Gastroesophageal sphincter (tissue), 3 donors: ENCODE results near the gene FAM216B.

ENCODE experiments used
- POLR2A ChIP-seq, 2 donors: fragments of 450-650 bp; IDR thresholded peaks; one replicate each; pipeline ENCODE4 v1.6.1; 2017; ENCODE audit warnings: antibody characterized with exemption in 2 of 2, mild to moderate bottlenecking in 2 of 2, moderate library complexity in 1 of 2
- POLR2AphosphoS5 ChIP-seq: sonication (generic); formaldehyde crosslinking; IDR thresholded peaks from one replicate; pipeline ENCODE4 v1.6.1; 2017; ENCODE audit warnings: antibody characterized with exemption
- TF ChIP-seq, protein P1 (sequence below), 4 experiments: fragments of 200-600 bp in 2 of 4; fragments of 450-650 bp in 2 of 4; sonication (generic) in 1 of 4; IDR thresholded peaks; one replicate each; pipeline ENCODE4 v1.5.1; 2017 to 2019; ENCODE audit warnings: antibody characterized with exemption in 4 of 4, mild to moderate bottlenecking in 2 of 4, moderate library complexity in 2 of 4

DNA sequence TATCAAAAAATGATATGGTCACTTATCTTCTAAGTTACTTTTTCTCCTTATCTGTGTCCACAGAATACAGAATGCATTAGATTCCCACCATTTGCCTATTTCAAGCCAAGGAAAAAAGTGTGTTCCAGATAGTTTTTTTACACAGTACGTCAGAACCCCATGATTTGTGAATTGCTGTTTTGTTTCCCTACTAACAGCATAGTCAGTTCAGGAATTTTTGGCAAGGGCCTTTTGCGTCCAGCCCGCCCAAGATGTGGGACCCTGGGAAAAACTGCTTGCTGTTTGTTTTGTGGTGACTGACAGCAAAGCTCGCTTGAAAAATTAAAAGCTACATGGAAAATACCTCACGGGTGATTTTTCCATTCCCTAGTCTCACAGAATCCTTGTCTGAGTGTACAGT, 20.4 kb upstream of the FAM216B start:
- TF ChIP-seq, protein P1, sequence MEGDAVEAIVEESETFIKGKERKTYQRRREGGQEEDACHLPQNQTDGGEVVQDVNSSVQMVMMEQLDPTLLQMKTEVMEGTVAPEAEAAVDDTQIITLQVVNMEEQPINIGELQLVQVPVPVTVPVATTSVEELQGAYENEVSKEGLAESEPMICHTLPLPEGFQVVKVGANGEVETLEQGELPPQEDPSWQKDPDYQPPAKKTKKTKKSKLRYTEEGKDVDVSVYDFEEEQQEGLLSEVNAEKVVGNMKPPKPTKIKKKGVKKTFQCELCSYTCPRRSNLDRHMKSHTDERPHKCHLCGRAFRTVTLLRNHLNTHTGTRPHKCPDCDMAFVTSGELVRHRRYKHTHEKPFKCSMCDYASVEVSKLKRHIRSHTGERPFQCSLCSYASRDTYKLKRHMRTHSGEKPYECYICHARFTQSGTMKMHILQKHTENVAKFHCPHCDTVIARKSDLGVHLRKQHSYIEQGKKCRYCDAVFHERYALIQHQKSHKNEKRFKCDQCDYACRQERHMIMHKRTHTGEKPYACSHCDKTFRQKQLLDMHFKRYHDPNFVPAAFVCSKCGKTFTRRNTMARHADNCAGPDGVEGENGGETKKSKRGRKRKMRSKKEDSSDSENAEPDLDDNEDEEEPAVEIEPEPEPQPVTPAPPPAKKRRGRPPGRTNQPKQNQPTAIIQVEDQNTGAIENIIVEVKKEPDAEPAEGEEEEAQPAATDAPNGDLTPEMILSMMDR (IDR thresholded peaks at IDR 0.05) = no peak
- TF ChIP-seq POLR2AphosphoS5 = no peak
- no peak for TF ChIP-seq POLR2A (IDR thresholded peaks at IDR 0.05)
